Prostate gland (tissue), 2 donors: ENCODE data around the gene KPNA3.

ENCODE experiments used
- CTCF ChIP-seq, 4 experiments: fragments of 200-600 bp in 2 of 4; fragments of 450-650 bp in 2 of 4; sonication (generic) in 2 of 4; IDR thresholded peaks; 1 replicate in 3 of 4; 2 replicates in 1 of 4; pipeline ENCODE4 v1.5.1; 2016 to 2019; ENCODE audit warnings: antibody characterized with exemption in 4 of 4, mild to moderate bottlenecking in 2 of 4, moderate library complexity in 2 of 4
- POLR2A ChIP-seq: fragments of 450-650 bp; IDR thresholded peaks from one replicate; pipeline ENCODE4 v1.6.1; 2016; ENCODE audit warnings: antibody characterized with exemption, mild to moderate bottlenecking

- TF ChIP-seq POLR2A (peak; percentile 36), CTCF (IDR thresholded peaks at IDR 0.05) (no peak)
Measured at GRCh38 chr13:49690995-49691784, 101.3 kb downstream of the KPNA3 start, which contains the start of gene EBPL.
